NCI-H345 (cell line): ENCODE measurements around the gene ZBTB7C.

ENCODE experiments used
- DNase-seq: peaks from one replicate; lab custom pipeline; 2025; lab: John Stamatoyannopoulos, UW

Gene ZBTB7C

GRCh38 chr18:48324651-48325050 is 84.5 kb downstream of the ZBTB7C start:
- DNase-seq = peak; percentile 43

DNA sequence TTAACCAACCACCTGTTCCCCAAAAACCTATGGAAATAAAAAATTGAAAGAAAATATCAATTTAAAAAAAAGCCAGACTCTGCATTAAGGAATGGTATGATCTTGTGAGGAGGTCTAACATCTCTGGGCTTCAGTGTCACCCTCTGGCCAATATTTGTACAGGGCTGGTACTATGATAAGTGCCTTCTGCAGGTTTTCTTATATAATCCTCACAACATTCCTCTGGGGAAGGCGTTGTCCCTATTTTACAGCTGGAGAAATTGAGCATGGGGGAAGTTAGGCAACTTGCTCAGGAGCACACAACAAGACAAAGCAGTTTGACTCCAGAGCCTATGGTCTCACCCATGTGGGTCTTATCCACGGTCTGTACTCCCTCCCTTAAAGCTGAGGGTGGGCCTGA is 86.0 kb downstream of the ZBTB7C start:
- DNase-seq = no peak

GRCh38 chr18:48321536-48321935 is 87.6 kb downstream of the ZBTB7C start:
- DNase-seq = no peak

DNA sequence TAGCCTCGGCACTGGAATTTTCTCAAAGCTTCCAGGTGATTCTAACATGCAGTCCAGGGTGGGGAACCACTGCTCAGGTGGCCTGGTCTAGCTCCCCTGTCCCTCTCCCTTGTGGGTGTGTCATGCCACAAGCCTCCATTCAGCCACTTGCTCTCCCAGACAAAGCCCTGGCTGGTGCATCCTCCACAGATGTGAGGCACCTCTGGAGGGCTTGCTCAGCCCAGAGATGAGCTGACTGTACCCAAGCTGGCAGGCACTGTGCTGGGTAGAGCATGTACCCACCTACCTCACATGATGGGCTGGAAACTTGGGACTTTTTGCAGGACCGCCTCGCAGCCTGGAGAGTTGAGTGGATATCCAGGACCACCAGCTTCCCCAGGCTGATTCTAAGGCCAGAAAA is 88.1 kb downstream of the ZBTB7C start:
- DNase-seq = peak; percentile 31

GRCh38 chr18:48320639-48320945 is 88.6 kb downstream of the ZBTB7C start:
- DNase-seq = no peak

DNA sequence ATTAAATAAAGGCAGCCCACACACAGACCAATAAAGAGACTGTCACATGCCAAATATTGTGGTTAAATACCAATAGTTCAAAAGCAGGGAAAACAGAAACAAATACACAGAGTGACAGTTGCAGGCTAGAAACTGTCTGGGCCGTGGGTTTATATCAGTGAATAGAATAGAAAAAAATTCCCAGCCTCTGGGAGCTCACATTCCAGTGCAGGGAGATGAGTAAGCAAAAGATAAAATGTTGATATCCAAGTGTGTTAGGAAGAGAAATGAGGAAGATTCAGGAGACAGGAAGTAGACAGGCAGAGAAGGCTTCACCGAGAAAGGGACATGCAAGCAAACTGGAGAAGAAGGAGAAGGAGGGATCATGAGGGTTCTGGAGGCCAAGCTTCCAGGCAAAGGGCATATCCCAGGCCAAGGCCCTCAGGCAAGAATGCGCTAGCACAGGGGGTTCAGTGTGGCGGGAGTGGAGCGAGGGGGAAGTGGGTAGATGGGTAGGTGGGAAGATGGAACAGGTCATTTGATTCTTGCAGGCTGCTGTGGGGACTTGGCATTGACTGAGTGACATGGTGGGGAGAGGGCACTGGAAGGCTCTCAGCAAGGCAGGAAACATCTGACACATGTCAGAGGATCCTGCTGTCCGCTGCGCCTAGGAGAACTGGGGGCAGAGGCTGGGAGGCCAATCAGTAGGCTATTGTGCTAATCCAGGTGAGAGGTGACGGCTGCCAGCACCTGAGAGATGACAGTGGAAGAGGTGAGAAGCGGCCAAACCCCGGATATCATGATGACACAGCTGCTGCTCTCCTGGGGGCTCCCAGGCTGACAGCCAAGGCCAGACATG is 89.2 kb downstream of the ZBTB7C start:
- peak; percentile 91 for DNase-seq

DNA sequence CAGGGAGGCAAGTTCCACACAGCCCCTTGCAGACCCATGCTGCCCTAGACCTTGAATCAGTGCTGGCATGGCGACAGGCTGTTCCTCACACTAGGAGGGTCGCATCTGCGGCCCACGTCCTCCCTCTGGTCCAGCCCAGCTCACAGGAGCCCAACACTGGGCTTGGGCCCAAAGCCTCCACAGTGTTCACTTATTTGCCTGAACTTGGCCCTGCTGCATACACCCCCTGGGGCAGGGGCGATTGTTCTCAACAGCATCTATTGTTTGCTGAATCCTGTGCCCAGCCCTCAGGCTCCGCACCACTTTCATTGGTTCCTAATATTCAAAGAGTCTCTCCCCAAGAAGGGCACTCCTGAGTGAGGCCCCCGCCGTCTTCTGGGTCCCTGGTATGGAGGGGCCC is 90.7 kb downstream of the ZBTB7C start:
- peak; percentile 76 for DNase-seq

DNA sequence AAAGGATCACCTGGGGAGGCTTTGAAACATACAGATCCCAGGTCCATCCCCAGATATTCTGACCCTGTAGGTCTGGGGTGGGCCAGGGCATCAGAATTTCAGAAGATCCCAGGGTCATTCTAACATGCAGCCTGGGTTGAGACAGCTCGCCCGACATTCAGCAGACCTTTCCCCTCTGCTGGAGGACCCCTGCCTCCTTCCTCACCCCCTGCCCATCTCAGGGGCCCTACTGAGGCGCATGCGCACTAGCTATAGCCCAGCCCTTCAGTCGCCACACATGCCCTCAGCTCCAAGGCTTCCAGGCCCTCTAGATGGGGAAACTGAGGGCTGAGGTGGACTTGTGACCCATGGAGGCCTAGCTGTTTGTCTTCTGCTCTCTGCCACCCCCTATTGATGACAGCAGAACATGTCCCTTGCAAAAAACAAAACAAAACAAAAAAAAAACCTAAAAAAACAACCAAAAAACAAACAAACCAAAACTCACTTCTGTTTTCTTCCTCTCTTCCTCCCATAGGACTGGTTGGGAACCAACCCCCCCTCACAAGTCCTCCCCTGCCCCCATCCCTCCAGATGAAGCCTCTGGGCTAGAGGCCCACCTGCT is 91.3 kb downstream of the ZBTB7C start:
- no peak for DNase-seq

GRCh38 chr18:48316177-48316576 is 93.0 kb downstream of the ZBTB7C start:
- DNase-seq = no peak

DNA sequence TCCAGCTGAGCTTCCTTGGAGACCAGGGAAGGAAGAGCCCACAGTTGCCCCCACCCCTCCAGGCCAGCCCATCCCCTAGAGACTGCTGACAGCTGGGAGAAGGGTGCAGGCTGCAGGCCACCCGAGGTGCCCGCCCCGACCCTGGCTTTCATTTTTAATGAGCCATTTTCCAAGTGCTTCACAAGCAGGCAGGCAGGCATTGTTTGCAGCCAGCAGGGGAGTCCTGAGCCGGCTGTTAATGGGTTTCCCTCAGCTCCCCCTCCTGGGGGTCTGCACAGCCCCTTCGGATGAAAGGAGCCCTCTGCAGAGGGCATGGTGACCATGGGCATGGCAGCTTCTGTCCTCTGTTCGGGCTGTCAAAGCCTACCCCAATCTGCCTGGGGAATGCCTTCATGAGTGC is 94.5 kb downstream of the ZBTB7C start:
- DNase-seq = peak; percentile 90

DNA sequence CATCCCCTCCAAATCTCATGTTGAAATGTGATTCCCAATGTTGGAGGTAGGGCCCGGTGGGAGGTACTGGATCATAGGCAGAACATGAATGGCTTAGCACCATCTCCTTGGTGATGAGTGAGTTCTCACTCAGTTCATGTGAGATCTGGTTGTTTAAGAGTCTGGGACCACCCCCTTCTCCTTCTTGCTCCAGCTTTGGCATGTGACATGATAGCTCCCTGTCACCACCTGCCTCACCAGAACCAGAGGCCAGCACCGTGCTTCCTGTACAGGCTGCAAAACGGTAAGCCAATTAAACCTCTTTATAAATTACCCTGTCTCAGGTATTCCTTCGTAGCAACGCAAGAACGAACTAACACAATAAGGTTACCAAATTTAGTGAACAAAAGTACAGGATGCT is 95.4 kb downstream of the ZBTB7C start:
- peak; percentile 30 for DNase-seq

DNA sequence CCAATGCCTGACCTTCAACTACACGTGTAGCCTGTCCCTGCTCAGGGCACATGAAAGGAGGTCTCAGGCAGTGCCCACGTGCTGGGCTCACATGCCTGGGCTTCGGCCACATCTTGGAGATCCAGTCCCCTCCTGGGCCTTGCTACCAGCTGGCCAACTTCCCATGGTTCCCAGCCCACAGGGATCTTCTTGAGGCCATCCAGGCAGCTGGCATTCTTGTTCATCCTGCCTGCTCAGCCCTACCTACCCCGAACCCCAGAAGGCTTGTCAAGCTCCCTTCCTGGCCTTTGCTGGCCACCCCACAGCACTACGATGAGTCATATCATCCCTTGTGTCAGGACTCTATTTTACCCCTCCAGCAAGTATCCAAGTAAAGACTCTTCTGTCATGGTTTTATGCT is 97.1 kb downstream of the ZBTB7C start:
- DNase-seq = no peak

- DNase-seq = no peak
These were observed 98.2 kb downstream of the ZBTB7C start for GRCh38 chr18:48310999-48311398.

DNA sequence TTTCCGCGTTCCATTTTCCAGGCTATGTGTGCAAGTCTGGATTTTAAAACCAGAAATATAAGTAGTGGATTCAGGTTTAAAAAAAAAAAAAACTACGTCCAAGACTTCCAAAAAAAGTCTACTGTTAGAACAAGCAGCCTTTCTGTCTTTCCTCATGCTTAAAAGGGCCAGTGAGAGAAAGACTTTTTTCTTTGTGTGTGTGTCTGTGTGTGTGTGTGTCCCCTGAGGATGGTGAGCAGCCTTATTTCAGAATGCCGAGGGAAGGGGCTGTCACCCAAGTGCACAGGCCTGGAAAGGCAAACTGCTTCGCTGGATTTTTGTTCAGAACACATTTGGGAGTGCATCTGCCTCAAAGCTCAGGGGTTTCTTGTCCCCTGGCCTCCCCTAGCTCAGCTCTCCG is 98.8 kb downstream of the ZBTB7C start:
- no peak for DNase-seq

DNA sequence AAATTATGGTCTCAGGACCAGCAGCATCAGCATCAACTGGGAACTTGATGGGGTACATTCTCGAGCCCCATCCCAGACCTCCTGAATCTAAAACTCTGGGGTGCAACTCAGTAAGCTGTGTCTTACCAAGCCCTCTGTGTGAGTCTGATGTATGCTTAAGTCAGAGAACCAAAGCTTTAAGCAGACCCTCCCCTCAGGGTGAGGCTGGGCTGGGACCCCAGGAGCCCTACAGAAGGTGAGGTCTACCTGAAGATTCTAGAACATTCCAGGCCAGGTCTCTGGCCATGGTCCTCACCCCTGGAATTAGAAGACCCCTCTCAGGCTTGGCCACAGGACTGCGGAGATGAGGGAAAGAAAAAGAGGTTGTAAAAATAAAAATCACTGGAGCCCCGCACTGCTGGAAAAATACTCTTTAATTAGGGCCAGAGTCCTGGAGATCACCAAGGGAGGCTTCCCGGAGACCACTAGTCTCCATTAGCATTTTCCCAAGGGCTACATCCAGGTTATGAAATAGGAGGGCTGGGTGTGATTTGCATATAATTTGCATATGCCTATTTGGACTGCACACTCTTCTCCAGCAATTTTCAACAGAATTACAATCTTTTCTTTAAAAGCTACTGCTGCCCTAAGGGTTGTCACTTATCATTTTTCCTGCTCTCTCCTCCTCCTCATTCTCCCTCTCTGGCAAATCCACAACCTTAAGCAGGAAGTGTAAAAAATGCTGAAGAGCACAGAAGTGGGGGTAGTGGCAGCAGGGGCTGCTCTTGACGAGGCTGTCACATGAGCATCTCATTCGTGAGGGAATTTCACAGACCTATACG is 100.2 kb downstream of the ZBTB7C start:
- DNase-seq = no peak

GRCh38 chr18:48308027-48308635 is 101.1 kb downstream of the ZBTB7C start:
- no peak for DNase-seq

- no peak for DNase-seq
These were observed 102.3 kb downstream of the ZBTB7C start for GRCh38 chr18:48306838-48307237.

DNA sequence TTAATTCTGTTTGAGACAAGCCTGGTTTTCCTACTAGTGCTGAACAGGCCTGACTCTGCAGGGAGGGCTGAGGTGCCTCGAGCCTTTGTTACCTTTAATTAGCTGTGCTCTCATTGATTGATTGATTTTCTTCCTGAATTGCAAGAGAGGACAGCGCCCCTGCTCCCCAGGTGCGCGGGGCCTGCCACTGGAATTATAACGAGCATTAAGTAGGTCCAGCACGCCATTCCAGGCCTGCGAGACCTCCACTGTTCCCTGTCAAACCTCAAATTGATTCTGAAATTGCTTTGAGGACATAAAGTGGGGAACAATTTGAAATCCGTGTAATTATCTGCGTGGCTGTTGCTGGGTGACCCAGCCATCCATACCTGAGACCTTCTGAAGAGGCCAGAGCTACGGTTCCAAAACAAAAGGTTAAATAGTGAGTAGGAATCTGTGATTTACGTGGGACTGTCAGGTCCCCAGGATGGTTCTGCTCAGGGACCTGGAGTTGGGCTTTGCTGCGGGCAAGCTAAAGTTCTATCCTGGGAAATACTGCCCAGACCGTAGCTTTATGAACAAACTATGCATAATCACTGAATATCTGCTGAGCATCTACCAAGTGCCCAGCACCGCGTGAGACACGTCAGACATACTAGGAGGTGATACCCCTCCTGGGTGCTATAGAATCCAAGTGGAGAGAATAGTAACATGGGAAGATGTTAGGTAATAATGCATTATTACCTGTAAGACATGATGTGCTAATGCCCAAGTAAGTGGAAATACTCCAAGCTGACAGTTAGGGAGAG is 104.1 kb downstream of the ZBTB7C start:
- no peak for DNase-seq

- DNase-seq = no peak
These were observed 105.3 kb downstream of the ZBTB7C start for GRCh38 chr18:48303883-48304282.

- DNase-seq = no peak
These were observed 106.4 kb downstream of the ZBTB7C start for GRCh38 chr18:48302736-48303135.

DNA sequence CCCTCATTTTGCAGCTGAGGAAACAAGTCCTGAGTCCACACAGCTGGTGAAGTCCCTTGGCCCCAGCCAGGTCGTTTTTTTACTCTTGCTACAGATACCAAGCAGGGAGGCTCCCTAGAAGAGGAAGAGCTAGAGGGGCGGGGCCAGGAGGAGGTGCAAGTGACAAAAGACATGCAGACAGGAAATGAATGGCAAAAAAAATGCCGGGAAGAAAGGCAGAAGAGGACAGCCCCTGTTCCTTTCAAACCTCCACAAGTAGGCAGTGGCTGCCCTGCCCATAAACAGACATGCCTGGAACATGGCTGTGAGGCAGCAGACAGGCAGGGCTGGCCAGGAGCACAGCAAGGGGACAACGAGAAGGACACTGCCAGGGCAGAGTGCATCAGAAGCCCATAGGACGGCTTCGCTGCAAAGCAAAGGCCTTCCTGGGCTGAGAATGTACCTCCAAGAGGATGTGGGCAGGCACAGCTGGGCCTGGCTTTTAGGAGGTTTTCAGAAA is 108.7 kb downstream of the ZBTB7C start:
- DNase-seq = peak; percentile 38

DNA sequence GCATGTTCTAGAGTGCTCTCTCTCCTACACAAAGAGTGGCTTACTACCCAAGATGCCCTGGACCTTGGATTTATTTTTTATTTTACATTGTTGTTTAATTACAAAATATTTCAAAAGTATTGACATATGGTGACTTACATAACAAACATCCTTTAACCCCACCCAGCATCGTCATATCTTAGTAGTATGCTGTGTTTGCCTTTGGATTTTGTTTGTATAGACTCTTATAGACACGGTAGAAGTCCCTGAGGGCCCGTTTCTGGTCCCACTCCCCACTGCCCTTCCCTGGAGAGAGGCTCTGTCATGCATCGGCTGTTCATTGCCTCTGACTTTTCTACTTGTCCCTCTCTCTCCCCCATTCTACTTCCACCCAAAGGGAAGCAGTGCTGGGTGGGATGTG is 112.0 kb downstream of the ZBTB7C start:
- DNase-seq = peak; percentile 64
